HCT116 (cell line): ENCODE data around the gene CTTNBP2NL. TPM values are rescaled to one million over a fixed set of nuclear protein-coding genes. Genes with fewer than 3 reads are reported as not detected.
A peak's percentile ranks its signal among the peaks of the same experiment; 100 is the strongest.

Experiments
- ATAC-seq: fragments of 200-7000 bp; cut with Tn5 transposase; 2 replicates; pipeline ENCODE4 v1.9.1; 2020; ENCODE audit warnings: mild to moderate bottlenecking, moderate library complexity
- BruUV-seq: library from RNA; stranded (reverse); fragments of 400-500 nt; replicated peaks from 2 replicates; lab custom pipeline; 2021; lab: Mats Ljungman, UMichigan
- CTCF ChIA-PET: fragments of 300-600 bp; sonication (Branson Sonifier 250); formaldehyde crosslinking; loops from one replicate; lab custom pipeline; 2021; ENCODE audit warnings: antibody characterized with exemption; lab: Charles Lee
- POLR2A ChIA-PET: fragments of 300-600, 350-600 bp; sonication (Branson Sonifier 250); formaldehyde crosslinking; loops from one replicate; lab custom pipeline; 2021; ENCODE audit warnings: antibody characterized with exemption; lab: Charles Lee
- RAD21 ChIA-PET, 2 experiments: fragments of 300-600 bp; sonication (Branson Sonifier 250); formaldehyde crosslinking; loops; one replicate each; lab custom pipeline; 2023; ENCODE audit warnings: low total read pairs in 2 of 2; ENCODE audit not compliant: uncharacterized antibody in 2 of 2, unreplicated experiment in 2 of 2, low non-redundant PET in 1 of 2; lab: Charles Lee
- DNase-seq: peaks from one replicate; pipeline ENCODE4 v3.0.0-alpha.2; 2010; ENCODE audit warnings: low read depth, low spot score
- H2AFZ ChIP-seq: fragments of 200-600 bp; shearing (Covaris generic), sonication (generic); 2 replicates; pipeline ENCODE4 v1.6.1; 2017; ENCODE audit warnings: low read depth, mixed run types, mixed read lengths, antibody characterized with exemption, low read length; ENCODE audit not compliant: poor library complexity, severe bottlenecking
- H3K27ac ChIP-seq: 2 replicates; pipeline ENCODE4 v1.5.1; 2012; ENCODE audit warnings: low read depth, low read length
- H3K27me3 ChIP-seq: fragments of 200-600 bp; sonication (generic); 2 replicates; pipeline ENCODE4 v1.6.1; 2016; ENCODE audit warnings: mixed run types, low read length, mixed read lengths; ENCODE audit not compliant: insufficient read depth
- H3K36me3 ChIP-seq, 2 experiments: fragments of 200-500 bp in 1 of 2; fragments of 200-600 bp in 1 of 2; sonication (Bioruptor generic) in 1 of 2; sonication (generic) in 1 of 2; 2 replicates each; pipeline versions ENCODE4 v1.5.1 to v1.6.1; 2014 to 2016; ENCODE audit warnings: low read length in 2 of 2, inconsistent platforms in 1 of 2, mixed read lengths in 1 of 2, mixed run types in 1 of 2; ENCODE audit not compliant: insufficient read depth in 2 of 2, control insufficient read depth in 1 of 2
- H3K4me1 ChIP-seq, 2 experiments: fragments of 200-600 bp in 1 of 2; sonication (generic) in 1 of 2; 2 replicates each; pipeline versions ENCODE4 v1.5.1 to v1.6.1; 2012 to 2017; ENCODE audit warnings: low read length in 2 of 2, inconsistent platforms in 1 of 2, mild to moderate bottlenecking in 1 of 2, mixed read lengths in 1 of 2, mixed run types in 1 of 2, moderate library complexity in 1 of 2; ENCODE audit not compliant: insufficient read depth in 2 of 2, control insufficient read depth in 1 of 2
- H3K4me2 ChIP-seq: fragments of 200-600 bp; sonication (generic); 2 replicates; pipeline ENCODE4 v1.6.1; 2017; ENCODE audit warnings: mixed run types, low read length, mixed read lengths
- H3K4me3 ChIP-seq, 2 experiments: fragments of 200-600 bp in 1 of 2; sonication (generic) in 1 of 2; replicated peaks in 1 of 2; 2 replicates each; pipeline ENCODE4 v1.5.1; 2011 to 2016; ENCODE audit warnings: low read length in 2 of 2, control low read depth in 1 of 2, low read depth in 1 of 2, mild to moderate bottlenecking in 1 of 2, mixed read lengths in 1 of 2, mixed run types in 1 of 2
- H3K79me2 ChIP-seq: fragments of 200-600 bp; sonication (generic); 2 replicates; pipeline ENCODE4 v1.6.1; 2017; ENCODE audit warnings: mild to moderate bottlenecking, mixed run types, low read length, moderate library complexity, mixed read lengths; ENCODE audit not compliant: insufficient read depth
- H3K9ac ChIP-seq: fragments of 200-600 bp; sonication (generic); 2 replicates; pipeline ENCODE4 v1.6.1; 2016; ENCODE audit warnings: low read length, mixed read lengths
- H3K9me2 ChIP-seq: fragments of 200-600 bp; sonication (generic), shearing (Covaris generic); 2 replicates; pipeline ENCODE4 v1.6.1; 2017; ENCODE audit warnings: mixed run types, mild to moderate bottlenecking, moderate library complexity; ENCODE audit not compliant: insufficient read depth
- H3K9me3 ChIP-seq, 2 experiments: fragments of 200-500 bp in 1 of 2; fragments of 200-600 bp in 1 of 2; sonication (Bioruptor generic) in 1 of 2; sonication (generic) in 1 of 2; 2 replicates each; pipeline ENCODE4 v1.6.1; 2014 to 2017; ENCODE audit warnings: low read length in 2 of 2, mixed read lengths in 2 of 2, inconsistent platforms in 1 of 2, low read depth in 1 of 2, mild to moderate bottlenecking in 1 of 2, mixed run types in 1 of 2, moderate library complexity in 1 of 2; ENCODE audit not compliant: control insufficient read depth in 1 of 2, insufficient read depth in 1 of 2
- H4K20me1 ChIP-seq: fragments of 200-600 bp; sonication (generic), shearing (Covaris generic); 2 replicates; pipeline ENCODE4 v1.6.1; 2017; ENCODE audit warnings: mixed run types, mild to moderate bottlenecking, moderate library complexity; ENCODE audit not compliant: insufficient read depth
- ATF3 ChIP-seq: IDR thresholded peaks from 2 replicates; pipeline ENCODE4 v1.6.1; 2012
- CBX3 ChIP-seq: IDR thresholded peaks from 2 replicates; pipeline ENCODE4 v1.6.1; 2012; ENCODE audit warnings: low read depth
- EZH2phosphoT487 ChIP-seq: fragments of 200-600 bp; IDR thresholded peaks from 2 replicates; pipeline ENCODE4 v1.6.1; 2018; ENCODE audit warnings: antibody characterized with exemption, borderline replicate concordance
- MAX ChIP-seq: IDR thresholded peaks from 2 replicates; pipeline ENCODE4 v1.6.1; 2012
- RAD21 ChIP-seq: IDR thresholded peaks from 2 replicates; pipeline ENCODE4 v1.6.1; 2012; ENCODE audit warnings: low read depth, mild to moderate bottlenecking
- SIN3A ChIP-seq: IDR thresholded peaks from 2 replicates; pipeline ENCODE4 v1.6.1; 2012; ENCODE audit warnings: low read depth
- ZBTB33 ChIP-seq: IDR thresholded peaks from 2 replicates; pipeline ENCODE4 v1.6.1; 2011; ENCODE audit warnings: mild to moderate bottlenecking, low read length, moderate library complexity; ENCODE audit not compliant: insufficient replicate concordance; ENCODE audit errors: extremely low read depth
- ZFX ChIP-seq: fragments of 450-650 bp; IDR thresholded peaks from 2 replicates; pipeline ENCODE4 v1.6.1; 2017
- ZNF274 ChIP-seq: fragments of 200-500 bp; sonication (Bioruptor generic); IDR thresholded peaks from 2 replicates; pipeline ENCODE4 v1.6.1; 2014; ENCODE audit warnings: mild to moderate bottlenecking, low read depth, low read length, inconsistent platforms
- intact Hi-C: fragments of 100-400 bp; cut with micrococcal nuclease; formaldehyde crosslinking; loops from 2 replicates; pipeline ENCODE4 v1.10.0; 2022
- total RNA-seq: library from RNA; stranded (reverse); gene quantifications from one replicate; pipeline ENCODE4 v1.2.1, GENCODE V29; 2021; ENCODE audit not compliant: unreplicated experiment

The CTTNBP2NL gene
- total RNA-seq, 1 experiment from 2014 or later: 18.0 TPM

GRCh38 chr1:112390775-112391602, 5.0 kb upstream of the CTTNBP2NL start (continued):
- no peak for TF ChIP-seq ZBTB33
- TF ChIP-seq ATF3: no peak
- TF ChIP-seq ZNF274: no peak
- TF ChIP-seq MAX: no peak; the same call in 1 of the 2 replicates
- TF ChIP-seq, all 23 proteins: peak for 5

- ChIA-PET CTCF (interaction anchor here (0.7 to 2.9 kb wide), 21 partner anchors 10 to 681 kb away, joined by 3 to 22 read pairs (median 5); partner anchors contain the start of genes MOV10, PPM1J, RHOC and ST7L), POLR2A (interaction anchor here (0.7 to 1.5 kb wide), 4 partner anchors 74 to 317 kb away, joined by 3 read pairs; partner anchors contain the start of gene MOV10), RAD21 (interaction anchor here (0.9 to 1.7 kb wide), 4 partner anchors 72 to 324 kb away, joined by 3 to 4 read pairs (median 4); partner anchors contain the start of gene PPM1J (in 1 of the 2))
- no peak overlapping the region for H3K9ac ChIP-seq
- H3K4me2 ChIP-seq: peak overlapping the region; percentile 87
- H3K9me2 ChIP-seq: no peaks in the 10 kb centered on the region
- 0 out of 4 replicates have a peak overlapping the region, but pooled peaks of 1 of the 2 experiments have one; percentile 51 for H3K4me3 ChIP-seq
- no peaks in the 10 kb centered on the region for H3K9me3 ChIP-seq
- H3K27ac ChIP-seq: peak overlapping the region; percentile 16; the same call in 1 of the 2 replicates
- intact Hi-C loops: loop anchor here (1.0 to 2.0 kb wide), 5 partner anchors 75 to 413 kb away; partner anchors contain the start of genes CAPZA1, RHOC and ST7L
- no peaks in the 10 kb centered on the region for H3K27me3 ChIP-seq
- no peaks in the 10 kb centered on the region for H4K20me1 ChIP-seq
- no peaks in the 10 kb centered on the region for H3K36me3 ChIP-seq
- DNase-seq: no peak
- no peak for ATAC-seq
- H2AFZ ChIP-seq: peak overlapping the region; percentile 91
- H3K4me1 ChIP-seq: peaks cover 19 to 48% of the 10 kb centered on the region in 2 experiments
- BruUV-seq: no TSS peak
- no peak for TF ChIP-seq ATF3
- no peak for TF ChIP-seq ZFX
- no peak for TF ChIP-seq EZH2phosphoT487
- no peak for TF ChIP-seq SIN3A
- TF ChIP-seq RAD21: no peak
- no peak for TF ChIP-seq CBX3
- peaks cover 4% of the 10 kb centered on the region; the same call in 1 of the 2 replicates for H3K79me2 ChIP-seq
Measured at GRCh38 chr1:112391603-112391940, 4.4 kb upstream of the CTTNBP2NL start.
